ENCODE results near the gene SRP68.

The SRP68 gene

GRCh38 chr17:76088041-76088867, 15.9 kb upstream of the SRP68 start:
- in situ Hi-C loops (cut with HindIII; ENCODE audit: low pct_ligation_motif_present, low sequenced_read_pairs), result no loop called here
- DNase-seq, result no peak
- Histone ChIP-seq H3K27ac (no peak overlapping the region), H3K4me3 (ENCODE audit: low read depth, low read length) (no peak overlapping the region), H3K36me3 (replicated peaks) (peaks cover 71% of the 10 kb centered on the region), H3K27me3 (replicated peaks) (no peaks in the 10 kb centered on the region)
- TF ChIP-seq CTCF (IDR thresholded peaks at IDR 0.05; ENCODE audit: low read depth, low read length, missing control alignments), result peak; percentile 20

GRCh38 chr17:76087531-76087930, 15.2 kb upstream of the SRP68 start:
- in situ Hi-C loops (cut with HindIII; ENCODE audit: low pct_ligation_motif_present, low sequenced_read_pairs), result no loop called here
- no peaks in the 10 kb centered on the region for H3K27me3 ChIP-seq (replicated peaks)
- no peak for TF ChIP-seq CTCF (IDR thresholded peaks at IDR 0.05; ENCODE audit: low read depth, low read length, missing control alignments)
- no peak overlapping the region for H3K27ac ChIP-seq
- no peak overlapping the region for H3K4me3 ChIP-seq (ENCODE audit: low read depth, low read length)
- DNase-seq, result no peak
- H3K36me3 ChIP-seq (replicated peaks), result peaks cover 64% of the 10 kb centered on the region

GRCh38 chr17:76086384-76086783, 14.1 kb upstream of the SRP68 start:
- no peak for DNase-seq
- Histone ChIP-seq H3K27ac (no peak overlapping the region), H3K27me3 (replicated peaks) (no peaks in the 10 kb centered on the region), H3K36me3 (replicated peaks) (peaks cover 61% of the 10 kb centered on the region), H3K4me3 (ENCODE audit: low read depth, low read length) (no peak overlapping the region)
- in situ Hi-C loops (cut with HindIII; ENCODE audit: low pct_ligation_motif_present, low sequenced_read_pairs), result no loop called here
- TF ChIP-seq CTCF (IDR thresholded peaks at IDR 0.05; ENCODE audit: low read depth, low read length, missing control alignments), result no peak

- in situ Hi-C loops (cut with HindIII; ENCODE audit: low pct_ligation_motif_present, low sequenced_read_pairs), result no loop called here
- H3K36me3 ChIP-seq (replicated peaks), result peaks cover 59% of the 10 kb centered on the region
- TF ChIP-seq CTCF (IDR thresholded peaks at IDR 0.05; ENCODE audit: low read depth, low read length, missing control alignments), result no peak
- H3K4me3 ChIP-seq (ENCODE audit: low read depth, low read length), result no peak overlapping the region
- H3K27me3 ChIP-seq (replicated peaks), result no peaks in the 10 kb centered on the region
- H3K27ac ChIP-seq, result no peak overlapping the region
- DNase-seq, result no peak
These were observed 13.5 kb upstream of the SRP68 start for GRCh38 chr17:76085731-76086366.

- TF ChIP-seq CTCF (IDR thresholded peaks at IDR 0.05; ENCODE audit: low read depth, low read length, missing control alignments), result no peak
- Histone ChIP-seq H3K36me3 (replicated peaks) (peaks cover 54% of the 10 kb centered on the region), H3K27ac (no peak overlapping the region), H3K4me3 (ENCODE audit: low read depth, low read length) (no peak overlapping the region), H3K27me3 (replicated peaks) (peaks cover under 1% of the 10 kb centered on the region)
- in situ Hi-C loops (cut with HindIII; ENCODE audit: low pct_ligation_motif_present, low sequenced_read_pairs), result no loop called here
- no peak for DNase-seq
These were observed 12.9 kb upstream of the SRP68 start for GRCh38 chr17:76085066-76085730.

All from brain microvascular endothelial cell (primary cell).